Measurements from ENCODE around the gene SIPA1. TPM values are rescaled to one million over a fixed set of nuclear protein-coding genes. Genes with fewer than 3 reads are reported as not detected.
A peak's percentile ranks its signal among the peaks of the same experiment; 100 is the strongest.

The SIPA1 gene
- polyA plus RNA-seq, 1 experiment = 11.4 TPM

- ChIA-PET POLR2A (interaction anchor here (1.9 to 3.3 kb wide), 2 partner anchors 12 to 36 kb away, joined by 8 to 24 read pairs; partner anchors contain the start of genes PCNX3 and RELA), CTCF (interaction anchor here (1.0 kb wide), 1 partner anchor 233 kb away, joined by 3 read pairs; no protein-coding TSS in a partner anchor)
- Histone ChIP-seq H3K27me3 (ENCODE audit: control insufficient read depth, insufficient read depth, low read length) (no peaks in the 10 kb centered on the region), H3K27ac (ENCODE audit: low read depth, low read length) (peak overlapping the region; percentile 21), H3K4me3 (ENCODE audit: low read depth, low read length) (no peak overlapping the region), H3K9me3 (ENCODE audit: control insufficient read depth, insufficient read depth, low read length) (peaks cover 6% of the 10 kb centered on the region; the same call in 1 of the 2 replicates)
- DNase-seq (ENCODE audit: low read depth, low spot score) = no peak
- TF ChIP-seq CTCF (IDR thresholded peaks at IDR 0.05; ENCODE audit: low read depth, low read length) = no peak
Measured at GRCh38 chr11:65651339-65651588, 13.4 kb downstream of the SIPA1 start.

GRCh38 chr11:65651589-65652510 is 13.9 kb downstream of the SIPA1 start:
- ChIA-PET CTCF (interaction anchor here (1.0 to 1.2 kb wide), 2 partner anchors 8 to 232 kb away, joined by 3 read pairs; no protein-coding TSS in a partner anchor), POLR2A (interaction anchor here (0.6 to 3.3 kb wide), 7 partner anchors 11 to 402 kb away, joined by 3 to 24 read pairs (median 5); partner anchors contain the start of genes PCNX3, RELA and SIPA1)
- no peak for TF ChIP-seq CTCF (IDR thresholded peaks at IDR 0.05; ENCODE audit: low read depth, low read length)
- DNase-seq (ENCODE audit: low read depth, low spot score) = no peak
- Histone ChIP-seq H3K4me3 (ENCODE audit: low read depth, low read length) (peak overlapping the region; percentile 56), H3K9me3 (ENCODE audit: control insufficient read depth, insufficient read depth, low read length) (peaks cover 3% of the 10 kb centered on the region; the same call in 1 of the 2 replicates), H3K27ac (ENCODE audit: low read depth, low read length) (peak overlapping the region; percentile 82), H3K27me3 (ENCODE audit: control insufficient read depth, insufficient read depth, low read length) (no peaks in the 10 kb centered on the region)

- TF ChIP-seq CTCF (IDR thresholded peaks at IDR 0.05; ENCODE audit: low read depth, low read length) = no peak
- no peaks in the 10 kb centered on the region for H3K27me3 ChIP-seq (ENCODE audit: control insufficient read depth, insufficient read depth, low read length)
- CTCF ChIA-PET = interaction anchor here (0.6 to 1.2 kb wide), 3 partner anchors 9 to 235 kb away, joined by 3 to 4 read pairs (median 4); partner anchors contain the start of gene FIBP
- H3K9me3 ChIP-seq (ENCODE audit: control insufficient read depth, insufficient read depth, low read length) = no peaks in the 10 kb centered on the region
- POLR2A ChIA-PET = interaction anchor here (0.5 to 3.3 kb wide), 10 partner anchors 11 to 402 kb away, joined by 3 to 24 read pairs (median 4); partner anchors contain the start of genes PCNX3, RELA, SIPA1 and ZNRD2
- peak overlapping the region; percentile 63 for H3K4me3 ChIP-seq (ENCODE audit: low read depth, low read length)
- peak; percentile 89 for DNase-seq (ENCODE audit: low read depth, low spot score)
- H3K27ac ChIP-seq (ENCODE audit: low read depth, low read length) = peak overlapping the region; percentile 98
Measured at GRCh38 chr11:65652511-65653228, 14.8 kb downstream of the SIPA1 start.

- DNase-seq (ENCODE audit: low read depth, low spot score) = no peak
- no peak for TF ChIP-seq CTCF (IDR thresholded peaks at IDR 0.05; ENCODE audit: low read depth, low read length)
- ChIA-PET POLR2A (interaction anchor here (0.6 to 3.3 kb wide), 8 partner anchors 10 to 348 kb away, joined by 3 to 24 read pairs (median 4); partner anchors contain the start of genes EIF1AD, PCNX3, RELA and SCYL1), CTCF (interaction anchor here (0.6 to 1.2 kb wide), 3 partner anchors 10 to 235 kb away, joined by 3 to 4 read pairs (median 4); partner anchors contain the start of gene FIBP)
- peak overlapping the region; percentile 98 for H3K27ac ChIP-seq (ENCODE audit: low read depth, low read length)
- peak overlapping the region; percentile 63 for H3K4me3 ChIP-seq (ENCODE audit: low read depth, low read length)
- no peaks in the 10 kb centered on the region for H3K27me3 ChIP-seq (ENCODE audit: control insufficient read depth, insufficient read depth, low read length)
- H3K9me3 ChIP-seq (ENCODE audit: control insufficient read depth, insufficient read depth, low read length) = no peaks in the 10 kb centered on the region
Measured at GRCh38 chr11:65653229-65654225, 15.6 kb downstream of the SIPA1 start.
